SK-N-SH (cell line): Measurements from ENCODE around the gene CEBPA. TPM values are rescaled to one million over a fixed set of nuclear protein-coding genes. Genes with fewer than 3 reads are reported as not detected.
A peak's percentile ranks its signal among the peaks of the same experiment; 100 is the strongest.

Experiments
- CTCF ChIA-PET: fragments of 300-600, 350-600 bp; formaldehyde crosslinking; extraction: SDS; loops from one replicate; lab custom pipeline; 2021; lab: Yijun Ruan, JAX
- POLR2A ChIA-PET: fragments of 350-600 bp; sonication (Branson Sonifier 250); formaldehyde crosslinking; extraction: SDS; loops from one replicate; lab custom pipeline; 2020; ENCODE audit warnings: antibody characterized with exemption, inconsistent platforms; lab: Yijun Ruan, JAX
- DNase-seq: peaks from one replicate; pipeline ENCODE4 v3.0.0; 2012
- H2AFZ ChIP-seq: fragments of 200-600 bp; sonication (generic); 2 replicates; pipeline ENCODE4 v1.8.1; 2016; ENCODE audit warnings: antibody characterized with exemption, mild to moderate bottlenecking, low read depth
- H3F3A ChIP-seq: fragments of 200-600 bp; sonication (generic); replicated peaks from 2 replicates; pipeline ENCODE3; 2016; ENCODE audit warnings: antibody characterized with exemption, mild to moderate bottlenecking; ENCODE audit not compliant: insufficient read depth
- H3K27ac ChIP-seq, 2 experiments: fragments of 200-500 bp in 1 of 2; fragments of 200-600 bp in 1 of 2; sonication (Bioruptor generic) in 1 of 2; sonication (generic), shearing (Covaris generic) in 1 of 2; 2 replicates each; pipeline versions ENCODE4 v1.5.1 to v1.6.1; 2014 to 2016; ENCODE audit warnings: low read depth in 2 of 2, inconsistent platforms in 1 of 2, low read length in 1 of 2, mild to moderate bottlenecking in 1 of 2, mixed read lengths in 1 of 2
- H3K27me3 ChIP-seq: fragments of 200-600 bp; sonication (generic), shearing (Covaris generic); 2 replicates; pipeline ENCODE4 v1.6.1; 2016; ENCODE audit warnings: mixed run types; ENCODE audit not compliant: insufficient read depth
- H3K36me3 ChIP-seq, 2 experiments: fragments of 200-500 bp in 1 of 2; fragments of 200-600 bp in 1 of 2; sonication (Bioruptor generic) in 1 of 2; sonication (generic) in 1 of 2; replicated peaks in 1 of 2; 2 replicates each; pipeline versions ENCODE3 to v1.5.1; 2014 to 2016; ENCODE audit warnings: low read length in 1 of 2, mild to moderate bottlenecking in 1 of 2; ENCODE audit not compliant: insufficient read depth in 2 of 2, control insufficient read depth in 1 of 2
- H3K4me1 ChIP-seq, 2 experiments: fragments of 200-500 bp in 1 of 2; fragments of 200-600 bp in 1 of 2; sonication (Bioruptor generic) in 1 of 2; sonication (generic), shearing (Covaris generic) in 1 of 2; 2 replicates each; pipeline versions ENCODE4 v1.5.1 to v1.6.1; 2014 to 2016; ENCODE audit warnings: low read depth in 1 of 2, low read length in 1 of 2, mixed run types in 1 of 2; ENCODE audit not compliant: insufficient read depth in 2 of 2, control insufficient read depth in 1 of 2
- H3K4me2 ChIP-seq: fragments of 200-600 bp; sonication (generic), shearing (Covaris generic); 2 replicates; pipeline ENCODE4 v1.6.1; 2017; ENCODE audit warnings: mixed run types
- H3K4me3 ChIP-seq, 2 experiments: fragments of 200-500 bp in 1 of 2; fragments of 200-600 bp in 1 of 2; sonication (Bioruptor generic) in 1 of 2; sonication (generic), shearing (Covaris generic) in 1 of 2; 2 replicates each; pipeline versions ENCODE4 v1.5.1 to v1.8.1; 2014 to 2016; ENCODE audit warnings: low read depth in 2 of 2, inconsistent platforms in 1 of 2, low read length in 1 of 2, mild to moderate bottlenecking in 1 of 2, mixed read lengths in 1 of 2, moderate library complexity in 1 of 2
- H3K79me2 ChIP-seq: fragments of 200-600 bp; sonication (generic); 2 replicates; pipeline ENCODE4 v1.8.1; 2017; ENCODE audit warnings: mild to moderate bottlenecking; ENCODE audit not compliant: insufficient read depth
- H3K9ac ChIP-seq: fragments of 200-600 bp; sonication (generic); 2 replicates; pipeline ENCODE4 v1.6.1; 2017; ENCODE audit warnings: mixed run types
- H3K9me2 ChIP-seq: fragments of 200-600 bp; sonication (generic); 2 replicates; pipeline ENCODE4 v1.6.1; 2017; ENCODE audit warnings: mixed run types
- H3K9me3 ChIP-seq: fragments of 200-600 bp; sonication (generic); 2 replicates; pipeline ENCODE4 v1.6.1; 2017; ENCODE audit warnings: mixed run types, mild to moderate bottlenecking, moderate library complexity
- H4K20me1 ChIP-seq: fragments of 200-600 bp; sonication (generic); 2 replicates; pipeline ENCODE4 v1.6.1; 2017; ENCODE audit warnings: mild to moderate bottlenecking, mixed run types; ENCODE audit not compliant: insufficient read depth
- CHD2 ChIP-seq: fragments of 150-350 bp; IDR thresholded peaks from 2 replicates; pipeline ENCODE4 v1.6.1; 2018; ENCODE audit warnings: low read length; ENCODE audit not compliant: partially characterized antibody
- GATA2 ChIP-seq: sonication (generic); formaldehyde crosslinking; IDR thresholded peaks from 2 replicates; pipeline ENCODE4 v1.5.0; 2020; ENCODE audit warnings: mild to moderate bottlenecking, missing genetic modification reagents
- RAD21 ChIP-seq: IDR thresholded peaks from 2 replicates; pipeline ENCODE4 v1.6.1; 2012; ENCODE audit warnings: mild to moderate bottlenecking, low read length
- RCOR1 ChIP-seq: fragments of 150-350 bp; IDR thresholded peaks from 2 replicates; pipeline ENCODE4 v1.6.1; 2017; ENCODE audit warnings: antibody characterized with exemption, low read length
- RFX5 ChIP-seq: IDR thresholded peaks from 2 replicates; pipeline ENCODE4 v1.6.1; 2012; ENCODE audit warnings: mild to moderate bottlenecking, improper control_type of control experiment, low read length
- SMC3 ChIP-seq: IDR thresholded peaks from 2 replicates; pipeline ENCODE4 v1.6.1; 2012; ENCODE audit warnings: low read depth, low read length, improper control_type of control experiment
- TEAD4 ChIP-seq: IDR thresholded peaks from 2 replicates; pipeline ENCODE4 v1.4.0; 2012; ENCODE audit warnings: mild to moderate bottlenecking, borderline replicate concordance; ENCODE audit not compliant: insufficient read depth
- WGBS: methylation state at CpG from one replicate; pipeline ENCODE4 v1.1.6; 2017; ENCODE audit warnings: low lambda C conversion rate; 5-methylcytosine and 5-hydroxymethylcytosine counted together
- polyA plus RNA-seq, 3 experiments: library from polyadenylated mRNA; depleted of rRNA; stranded (reverse); fragments of >200 nt; gene quantifications; 2 replicates each; pipeline ENCODE4 v1.2.3, GENCODE V29; 2012

CEBPA gene
- polyA plus RNA-seq, 1 of the 3 experiments (the other 2 are of a cell fraction): 0.15 TPM

DNA sequence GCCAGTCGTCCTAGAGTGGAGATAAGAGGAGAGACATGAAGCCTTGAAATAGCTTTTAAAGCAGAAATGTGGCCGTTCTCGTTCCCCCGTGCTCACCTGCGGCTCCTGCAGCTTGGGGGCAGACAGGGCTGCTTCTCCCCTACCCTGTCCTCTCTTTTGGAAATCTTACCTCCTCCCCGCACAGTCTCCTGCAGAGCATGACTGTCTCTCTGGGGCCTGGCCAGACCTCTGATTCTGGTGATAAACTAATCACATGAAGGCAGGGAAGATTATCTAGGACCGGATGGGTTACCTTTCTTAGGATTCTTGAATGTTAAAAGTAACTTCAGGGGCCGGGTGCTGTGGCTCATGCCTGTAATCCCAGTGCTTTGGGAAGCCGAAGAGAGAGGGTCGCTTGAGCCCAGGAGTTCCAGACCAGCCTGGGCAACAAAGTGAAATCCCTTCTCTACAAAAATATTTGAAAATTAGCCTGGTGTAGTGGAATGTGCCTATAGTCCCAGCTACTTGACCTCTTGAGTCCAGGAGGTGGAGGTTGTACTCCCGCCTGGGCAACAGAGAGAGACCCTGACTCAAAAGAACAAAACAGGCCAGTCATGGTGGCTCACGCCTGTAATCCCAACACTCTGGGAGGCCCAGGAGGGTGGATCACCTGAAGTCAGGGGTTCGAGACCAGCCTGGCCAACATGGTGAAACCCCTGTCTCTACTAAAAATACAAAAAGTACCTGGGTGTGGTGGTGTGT is 8.1 kb downstream of the CEBPA start:
- no peak overlapping the region for H3K27ac ChIP-seq
- no peaks in the 10 kb centered on the region for H3K9me2 ChIP-seq
- no peak overlapping the region for H3K9ac ChIP-seq
- no peak for DNase-seq
- ChIA-PET POLR2A (interaction anchor here (0.8 kb wide), 1 partner anchor 79 kb away, joined by 3 read pairs; the partner anchor contains the start of gene CEBPG), CTCF (interaction anchor here (0.6 kb wide), 1 partner anchor 47 kb away, joined by 3 read pairs; no protein-coding TSS in a partner anchor)
- no peaks in the 10 kb centered on the region for H3K36me3 ChIP-seq
- WGBS: 65% methylated on average over 12 of the region's 13 CpGs
- H3F3A ChIP-seq: no peaks in the 10 kb centered on the region
- H3K4me2 ChIP-seq: no peak overlapping the region
- H4K20me1 ChIP-seq: no peaks in the 10 kb centered on the region
- H2AFZ ChIP-seq: no peak overlapping the region
- peaks cover 10% of the 10 kb centered on the region for H3K27me3 ChIP-seq
- H3K79me2 ChIP-seq: no peaks in the 10 kb centered on the region
- peaks cover 0 to 19% of the 10 kb centered on the region in 2 experiments; a peak in 1 of 4 replicates for H3K4me1 ChIP-seq
- TF ChIP-seq CHD2 (no peak), TEAD4 (no peak), RCOR1 (0 out of 2 replicates have a peak, but pooled peaks have one; percentile 11), SMC3 (no peak), RFX5 (no peak), GATA2 (CRISPR knock-in tag) (0 out of 2 replicates have a peak, but pooled peaks have one; percentile 42)
- TF ChIP-seq, all 33 proteins: peak for 2
- Histone ChIP-seq H3K4me3 (no peak overlapping the region), H3K9me3 (no peaks in the 10 kb centered on the region)

DNA sequence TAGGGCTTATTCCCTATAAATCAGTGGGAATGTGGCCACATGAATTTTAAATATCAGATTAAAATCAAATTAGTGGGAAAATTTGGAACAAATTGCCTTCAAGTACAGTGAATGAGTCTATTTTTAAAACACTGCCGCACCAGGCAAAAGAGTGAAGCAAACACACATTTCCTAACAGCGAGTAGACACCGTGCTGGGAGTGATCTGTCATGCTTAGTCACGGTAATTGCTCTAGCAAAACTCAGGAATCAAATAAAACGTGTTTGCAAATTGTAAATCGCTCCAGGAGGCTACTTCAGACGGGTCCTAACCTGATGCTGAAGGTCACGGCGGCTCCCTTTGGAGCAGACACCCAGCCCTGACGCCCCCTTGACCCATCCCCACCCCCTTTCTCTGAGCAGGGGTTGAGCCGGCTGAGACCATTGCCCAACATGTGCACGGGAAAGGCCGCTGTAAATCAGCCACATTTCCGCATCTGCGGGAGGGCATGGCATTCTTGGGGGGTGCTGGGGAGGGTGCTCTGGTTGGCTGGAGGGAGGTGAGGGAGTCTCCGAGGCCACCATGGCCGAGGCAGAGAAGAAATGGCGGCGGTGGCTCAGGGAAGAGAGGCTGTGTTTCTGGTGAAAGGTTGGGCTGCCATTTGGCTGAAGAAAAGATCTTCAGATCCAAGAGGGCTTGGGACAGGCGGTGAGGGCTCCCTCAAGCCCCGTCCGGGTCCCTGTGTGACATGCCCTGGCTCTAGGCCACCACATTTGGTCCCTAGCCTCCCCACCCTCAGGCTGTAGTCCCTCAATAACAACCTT is 8.9 kb downstream of the CEBPA start:
- Histone ChIP-seq H3K4me2 (no peak overlapping the region), H3K9me3 (peaks cover 4% of the 10 kb centered on the region; the same call in 1 of the 2 replicates), H2AFZ (peak overlapping the region; percentile 70; the same call in 1 of the 2 replicates), H3K36me3 (no peaks in the 10 kb centered on the region), H3K9me2 (no peaks in the 10 kb centered on the region), H4K20me1 (no peaks in the 10 kb centered on the region), H3K27me3 (peaks cover 4% of the 10 kb centered on the region; the same call in 1 of the 2 replicates), H3K27ac (no peak overlapping the region), H3F3A (no peaks in the 10 kb centered on the region), H3K79me2 (no peaks in the 10 kb centered on the region), H3K4me3 (no peak overlapping the region), H3K4me1 (peaks cover 0 to 19% of the 10 kb centered on the region in 2 experiments; a peak in 1 of 4 replicates), H3K9ac (no peak overlapping the region)
- 53% methylated on average over 22 of the region's 22 CpGs for WGBS
- ChIA-PET POLR2A (interaction anchor here (0.8 kb wide), 1 partner anchor 80 kb away, joined by 3 read pairs; the partner anchor contains the start of gene CEBPG), CTCF (interaction anchor here (0.5 to 1.1 kb wide), 2 partner anchors 52 to 812 kb away, joined by 3 read pairs; no protein-coding TSS in a partner anchor)
- TF ChIP-seq RAD21: no peak
- DNase-seq: no peak
